Activated T-helper 17 cell treated with anti-CD3 and anti-CD28 coated beads, Interleukin-2, amount 50 U/mL, for 72 hours (primary cell): Measurements from ENCODE around the gene CCT5. TPM values are rescaled to one million over a fixed set of nuclear protein-coding genes. Genes with fewer than 3 reads are reported as not detected.

Experiments
- ATAC-seq: fragments of 150-1000 bp; cut with Tn5 transposase; replicated peaks from 2 replicates; pipeline ENCODE4 v1.10.0; 2021; ENCODE audit warnings: mild to moderate bottlenecking, moderate library complexity
- H3K27ac Mint-ChIP-seq: one replicate; pipeline ENCODE4 v1.8.0; 2022; ENCODE audit warnings: mixed read lengths
- H3K27me3 Mint-ChIP-seq: one replicate; pipeline ENCODE4 v1.8.0; 2022; ENCODE audit warnings: mixed read lengths
- H3K36me3 Mint-ChIP-seq: one replicate; pipeline ENCODE4 v1.8.0; 2022; ENCODE audit warnings: low read depth, mild to moderate bottlenecking, mixed read lengths
- H3K4me1 Mint-ChIP-seq: one replicate; pipeline ENCODE4 v1.8.0; 2022; ENCODE audit warnings: mixed read lengths
- H3K4me3 Mint-ChIP-seq: one replicate; pipeline ENCODE4 v1.8.0; 2022; ENCODE audit warnings: mild to moderate bottlenecking, mixed read lengths
- H3K9me3 Mint-ChIP-seq: one replicate; pipeline ENCODE4 v1.8.0; 2022; ENCODE audit warnings: mixed read lengths
- total RNA-seq, 2 donors: library from RNA; stranded (reverse); gene quantifications; one replicate each; pipeline ENCODE4 v1.2.3, GENCODE V29; 2022

The CCT5 gene
- total RNA-seq, 2 donors from 2014 or later, result 188 to 476 TPM

DNA sequence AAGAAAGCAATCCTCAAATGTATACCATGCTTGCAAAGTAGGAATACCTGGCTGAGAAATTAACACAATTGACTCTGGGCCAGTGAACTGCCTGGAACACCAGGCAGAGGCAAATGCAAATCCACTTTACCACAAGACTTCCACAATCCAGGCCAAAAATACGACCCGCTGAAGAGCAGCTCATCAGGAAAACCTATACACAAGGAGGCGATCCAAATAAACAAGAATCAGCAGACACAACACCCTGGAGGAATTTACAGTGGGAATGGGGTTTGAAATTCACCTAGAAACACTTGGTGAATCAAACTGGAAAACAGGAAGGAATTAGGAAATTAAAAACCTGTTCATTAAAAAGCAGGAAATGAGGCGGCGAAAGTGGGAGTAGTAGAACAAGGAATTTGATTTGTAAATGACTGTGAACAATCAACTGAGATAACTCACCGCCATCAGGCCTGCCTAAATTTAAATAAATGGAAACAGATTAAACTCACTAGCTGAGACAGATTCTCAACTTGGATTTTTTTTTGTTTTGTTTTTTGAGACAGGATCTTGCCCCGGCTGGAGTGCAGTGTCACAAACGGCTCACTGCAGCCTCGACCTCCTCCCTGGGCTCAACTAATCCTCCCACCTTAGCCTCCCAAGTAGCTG, 41.7 kb downstream of the CCT5 start:
- Mint-ChIP-seq H3K4me3 (no peak overlapping the region), H3K36me3 (no peaks in the 10 kb centered on the region)
- no peak for ATAC-seq

DNA sequence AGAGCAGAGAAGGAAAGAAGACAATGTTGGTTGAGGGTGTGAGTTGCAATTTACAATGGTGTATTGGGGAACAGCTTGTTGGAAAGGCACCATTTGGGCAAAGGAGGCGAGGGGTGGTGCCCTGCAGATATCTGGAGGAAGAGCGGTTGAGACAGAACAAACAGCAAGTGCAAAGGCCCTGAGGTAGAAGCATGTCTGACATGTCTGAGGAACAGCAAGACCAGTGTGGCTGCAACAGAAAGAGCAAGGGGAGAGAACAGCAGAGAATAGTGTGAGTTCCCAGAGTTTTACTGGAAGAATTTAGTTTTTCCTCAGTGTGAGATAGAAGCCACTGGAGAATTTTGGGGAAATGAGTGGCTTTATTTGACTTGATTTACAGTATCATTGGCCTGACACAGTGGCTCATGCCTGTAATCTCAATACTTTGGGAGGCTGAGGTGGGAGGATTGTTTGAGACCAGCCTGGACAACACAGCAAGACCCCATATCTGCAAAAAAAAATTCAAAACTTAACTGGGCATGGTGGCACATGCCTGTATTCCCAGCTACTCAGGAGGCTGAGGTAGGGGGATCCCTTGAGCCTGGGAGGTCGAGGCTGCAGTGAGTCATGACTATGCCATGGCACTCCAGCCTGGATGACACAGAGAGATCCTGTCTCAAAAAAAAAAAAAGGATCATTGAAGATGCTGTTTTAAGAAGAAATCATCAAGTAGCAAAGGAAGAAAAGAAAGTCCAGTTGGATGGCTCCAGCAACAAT, 44.0 kb downstream of the CCT5 start:
- Mint-ChIP-seq H3K27ac (no peak overlapping the region), H3K36me3 (no peaks in the 10 kb centered on the region), H3K4me1 (no peaks in the 10 kb centered on the region), H3K27me3 (peaks cover 8% of the 10 kb centered on the region), H3K9me3 (no peaks in the 10 kb centered on the region), H3K4me3 (no peak overlapping the region)
- ATAC-seq, result no peak

More for the DNA sequence above, 41.7 kb downstream of the CCT5 start:
- Mint-ChIP-seq H3K27ac (no peak overlapping the region), H3K27me3 (peaks cover 8% of the 10 kb centered on the region), H3K4me1 (no peaks in the 10 kb centered on the region), H3K9me3 (no peaks in the 10 kb centered on the region)

DNA sequence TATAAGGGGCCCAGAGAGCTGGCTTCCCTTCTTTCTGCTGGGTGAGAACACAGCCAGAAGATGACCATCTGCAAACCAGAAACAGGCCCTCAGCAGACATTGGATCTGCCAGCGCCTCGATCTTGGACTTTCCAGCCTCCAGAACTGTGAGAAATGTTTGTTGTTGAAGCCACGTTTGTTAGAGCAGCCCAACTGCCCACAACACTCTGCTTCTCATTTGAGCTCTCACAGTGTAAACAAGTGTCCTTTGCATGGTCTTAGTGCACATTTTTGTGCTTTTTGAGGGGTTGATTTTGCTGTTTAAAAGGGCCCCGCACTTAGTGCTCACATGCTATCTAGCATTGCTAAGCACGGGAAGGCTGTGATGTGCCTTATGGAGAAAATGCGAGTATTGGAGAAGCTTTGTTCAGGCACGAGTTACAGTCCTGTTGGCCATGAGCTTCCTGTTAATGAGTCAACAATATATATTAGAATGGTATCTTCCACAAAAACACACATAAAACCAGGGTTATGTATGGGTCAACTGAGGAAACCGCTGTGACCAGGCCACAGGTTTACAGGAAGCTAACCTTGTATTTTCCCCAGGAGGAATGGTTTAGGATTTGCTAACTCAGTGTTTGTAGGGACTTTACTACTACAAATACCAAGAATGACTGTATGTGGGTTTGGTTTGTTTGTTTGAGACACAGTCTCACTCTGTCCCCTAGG, 45.7 kb downstream of the CCT5 start:
- peak; percentile 48 for ATAC-seq
- no peak overlapping the region for H3K27ac Mint-ChIP-seq
- no peaks in the 10 kb centered on the region for H3K36me3 Mint-ChIP-seq
- H3K9me3 Mint-ChIP-seq, result no peaks in the 10 kb centered on the region
- no peak overlapping the region for H3K4me3 Mint-ChIP-seq
- peaks cover 6% of the 10 kb centered on the region for H3K27me3 Mint-ChIP-seq
- no peaks in the 10 kb centered on the region for H3K4me1 Mint-ChIP-seq

DNA sequence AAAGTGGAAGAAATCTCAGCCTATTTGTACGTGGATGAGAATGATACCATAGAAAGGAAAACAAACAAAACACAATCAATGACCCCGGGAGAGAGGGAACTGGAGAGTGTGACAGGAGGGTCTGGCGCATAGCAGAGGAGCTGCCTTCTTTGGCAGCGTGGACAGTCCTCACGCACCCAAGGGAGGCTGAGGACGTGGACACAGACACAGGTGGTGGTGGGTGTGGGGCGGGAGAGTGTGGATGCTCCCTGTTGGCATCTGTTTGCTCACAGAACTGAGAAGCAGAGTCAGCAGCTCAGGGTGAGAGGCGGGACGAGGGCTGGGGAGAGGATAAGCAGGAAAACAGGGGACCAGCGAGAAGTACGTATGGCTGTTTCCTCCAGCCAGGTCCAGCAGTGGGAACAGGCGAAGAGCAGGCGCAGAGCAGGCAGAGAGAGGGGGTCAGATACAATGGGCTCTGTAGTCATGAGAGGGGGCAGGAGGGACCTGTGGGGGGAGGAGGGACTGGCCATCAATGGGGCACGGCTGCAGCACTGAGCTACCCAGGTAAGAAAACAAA, 47.6 kb downstream of the CCT5 start:
- Mint-ChIP-seq H3K4me1 (no peaks in the 10 kb centered on the region), H3K27me3 (peaks cover 3% of the 10 kb centered on the region), H3K9me3 (no peaks in the 10 kb centered on the region), H3K36me3 (no peaks in the 10 kb centered on the region), H3K4me3 (no peak overlapping the region), H3K27ac (no peak overlapping the region)
- ATAC-seq, result no peak

DNA sequence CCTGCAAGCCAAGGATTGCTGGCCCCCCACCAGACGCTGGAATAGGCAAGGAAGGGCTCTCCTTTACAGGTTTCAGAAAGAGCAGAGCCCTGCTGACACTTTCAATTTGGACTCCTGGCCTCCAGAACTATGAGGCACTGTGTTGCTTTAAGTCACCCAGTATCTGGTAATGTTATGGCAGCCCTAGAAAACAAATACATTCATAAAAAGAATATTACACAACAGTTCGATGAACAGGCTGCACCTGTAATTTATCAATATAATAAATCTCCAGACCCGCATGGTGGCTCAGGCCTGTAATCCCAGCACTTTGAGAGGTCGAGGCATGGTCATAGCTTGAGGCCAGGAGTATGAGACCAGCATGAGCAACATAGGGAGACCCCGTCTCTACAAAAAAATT, 50.2 kb downstream of the CCT5 start:
- Mint-ChIP-seq H3K4me3 (no peak overlapping the region), H3K36me3 (no peaks in the 10 kb centered on the region), H3K27me3 (no peaks in the 10 kb centered on the region), H3K27ac (no peak overlapping the region), H3K4me1 (no peaks in the 10 kb centered on the region), H3K9me3 (no peaks in the 10 kb centered on the region)
- ATAC-seq, result no peak

DNA sequence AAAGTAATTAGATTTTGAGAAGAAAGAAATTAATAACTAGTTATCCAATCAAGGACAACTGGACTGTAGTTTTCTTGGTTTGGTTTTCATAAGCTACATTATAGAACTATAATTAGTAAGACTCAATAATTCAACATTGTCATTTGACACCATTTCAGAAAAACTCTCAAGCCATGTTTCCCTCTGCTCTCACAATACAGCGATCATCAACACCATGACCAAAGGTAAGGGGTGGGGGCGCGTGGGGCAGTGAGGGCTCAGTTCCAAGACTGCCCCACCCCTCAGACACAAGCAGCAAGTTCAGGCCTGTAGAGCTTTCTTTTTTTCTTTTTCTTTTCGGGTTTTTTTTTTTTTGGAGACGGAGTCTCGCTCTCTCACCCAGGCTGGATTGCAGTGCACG, 51.2 kb downstream of the CCT5 start:
- Mint-ChIP-seq H3K4me3 (no peak overlapping the region), H3K4me1 (no peaks in the 10 kb centered on the region), H3K27me3 (peaks cover 5% of the 10 kb centered on the region), H3K9me3 (no peaks in the 10 kb centered on the region), H3K27ac (no peak overlapping the region), H3K36me3 (no peaks in the 10 kb centered on the region)
- ATAC-seq, result no peak

DNA sequence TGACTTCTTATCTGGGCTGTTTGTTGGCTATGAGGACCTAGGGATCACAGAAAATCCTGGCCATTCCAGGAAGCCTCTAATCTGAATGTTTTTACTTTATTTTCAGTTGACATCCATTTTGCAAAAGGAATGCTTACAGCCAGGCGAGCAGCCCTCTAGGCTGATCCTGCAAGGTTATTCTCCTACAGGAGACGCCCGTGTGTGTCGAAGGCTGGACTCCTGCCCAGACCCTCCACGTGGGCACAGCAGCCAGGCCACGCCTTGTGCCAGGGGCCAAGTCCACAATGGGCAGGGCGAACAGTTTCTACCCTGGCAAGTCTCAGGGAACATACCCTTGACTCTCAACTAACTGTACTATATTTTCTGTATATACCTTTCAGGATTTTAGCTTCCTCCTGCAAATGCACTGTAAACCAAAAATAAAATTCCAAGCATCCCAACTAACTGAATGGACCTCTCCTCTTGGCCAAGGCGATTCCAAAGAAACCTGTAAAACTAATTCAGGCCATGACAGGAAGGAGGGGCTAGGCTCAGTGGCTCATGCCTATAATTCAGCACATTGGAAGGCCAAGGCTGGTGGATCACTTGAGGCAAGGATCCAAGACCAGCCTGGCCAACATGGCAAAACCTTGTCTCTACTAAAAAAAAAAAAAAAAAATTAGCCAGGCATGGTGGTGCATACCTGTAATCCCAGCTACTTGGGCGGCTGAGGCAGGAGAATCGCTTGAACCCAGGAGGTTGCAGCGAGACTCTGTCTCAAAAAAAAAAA, 51.9 kb downstream of the CCT5 start:
- no peak for ATAC-seq
- Mint-ChIP-seq H3K4me3 (no peak overlapping the region), H3K9me3 (no peaks in the 10 kb centered on the region), H3K27me3 (peaks cover 11% of the 10 kb centered on the region), H3K27ac (no peak overlapping the region), H3K36me3 (no peaks in the 10 kb centered on the region), H3K4me1 (no peaks in the 10 kb centered on the region)

DNA sequence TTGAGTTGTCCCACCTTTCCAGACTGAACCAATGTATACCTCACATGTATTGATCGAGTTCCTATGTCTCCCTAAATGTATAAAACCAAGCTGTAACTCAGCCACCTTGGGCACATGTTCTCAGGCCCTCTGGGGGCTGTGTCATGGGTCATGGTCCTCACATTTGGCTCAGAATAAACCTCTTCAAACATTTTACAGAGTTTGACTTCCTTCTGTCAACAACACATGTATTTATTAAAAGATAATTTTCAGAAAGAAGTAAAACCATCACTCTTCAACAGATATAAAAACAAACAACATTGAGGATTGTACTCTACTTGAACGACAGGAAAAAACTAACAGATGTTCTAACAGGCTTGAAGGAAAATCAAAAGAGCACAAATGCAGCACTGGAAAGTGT, 53.1 kb downstream of the CCT5 start:
- Mint-ChIP-seq H3K27me3 (peaks cover 16% of the 10 kb centered on the region), H3K36me3 (no peaks in the 10 kb centered on the region), H3K9me3 (no peaks in the 10 kb centered on the region), H3K27ac (peak overlapping the region; percentile 13), H3K4me1 (no peaks in the 10 kb centered on the region), H3K4me3 (no peak overlapping the region)
- no peak for ATAC-seq

DNA sequence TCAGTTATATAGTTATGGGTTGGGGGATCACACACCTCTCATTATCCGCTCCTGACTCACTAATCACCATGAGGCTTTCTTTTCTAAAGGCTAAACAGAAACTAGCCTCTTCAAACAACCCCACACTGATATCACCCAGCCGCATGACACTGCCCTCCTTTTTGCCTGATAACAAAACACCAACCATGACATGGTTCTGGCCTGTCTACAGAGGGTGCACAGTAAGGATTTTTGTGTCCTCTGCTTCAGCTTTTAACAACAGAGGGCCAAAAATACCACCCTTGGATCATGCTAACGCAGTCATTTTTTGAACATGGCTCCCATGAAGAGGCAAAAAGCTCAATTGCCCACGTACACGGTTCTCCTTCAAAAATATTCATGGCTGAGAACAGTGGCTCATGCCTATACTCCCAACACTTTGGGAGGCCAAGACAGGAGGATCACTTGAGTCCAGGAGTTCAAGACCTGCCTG, 53.7 kb downstream of the CCT5 start:
- ATAC-seq, result no peak

DNA sequence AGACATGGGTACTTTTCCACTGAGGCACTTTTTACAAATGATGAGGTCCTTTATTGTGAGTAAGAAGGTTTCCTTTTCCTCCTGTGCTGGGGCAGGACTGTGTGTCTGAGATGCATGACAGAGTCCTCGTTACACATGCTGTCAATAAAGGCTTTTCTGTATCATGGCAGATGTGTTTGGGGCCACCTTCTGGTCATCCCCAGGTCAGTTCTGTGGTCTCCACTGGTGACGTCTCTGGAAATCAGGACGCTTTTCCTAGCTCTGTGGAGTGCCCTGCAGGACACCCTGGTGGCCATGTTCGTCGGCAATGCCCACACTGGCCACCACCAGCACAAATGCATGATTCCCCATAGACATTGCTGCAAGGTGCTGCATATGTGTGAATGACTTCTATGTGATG, 54.9 kb downstream of the CCT5 start:
- no peaks in the 10 kb centered on the region for H3K4me1 Mint-ChIP-seq
- no peak for ATAC-seq
- H3K27ac Mint-ChIP-seq, result no peak overlapping the region
- no peaks in the 10 kb centered on the region for H3K9me3 Mint-ChIP-seq
- no peak overlapping the region for H3K4me3 Mint-ChIP-seq
- H3K36me3 Mint-ChIP-seq, result no peaks in the 10 kb centered on the region
- H3K27me3 Mint-ChIP-seq, result peaks cover 20% of the 10 kb centered on the region

More for the DNA sequence above, 53.7 kb downstream of the CCT5 start:
- Mint-ChIP-seq H3K4me1 (no peaks in the 10 kb centered on the region), H3K4me3 (no peak overlapping the region), H3K36me3 (no peaks in the 10 kb centered on the region), H3K27ac (peak overlapping the region; percentile 13), H3K9me3 (no peaks in the 10 kb centered on the region), H3K27me3 (peaks cover 18% of the 10 kb centered on the region)

DNA sequence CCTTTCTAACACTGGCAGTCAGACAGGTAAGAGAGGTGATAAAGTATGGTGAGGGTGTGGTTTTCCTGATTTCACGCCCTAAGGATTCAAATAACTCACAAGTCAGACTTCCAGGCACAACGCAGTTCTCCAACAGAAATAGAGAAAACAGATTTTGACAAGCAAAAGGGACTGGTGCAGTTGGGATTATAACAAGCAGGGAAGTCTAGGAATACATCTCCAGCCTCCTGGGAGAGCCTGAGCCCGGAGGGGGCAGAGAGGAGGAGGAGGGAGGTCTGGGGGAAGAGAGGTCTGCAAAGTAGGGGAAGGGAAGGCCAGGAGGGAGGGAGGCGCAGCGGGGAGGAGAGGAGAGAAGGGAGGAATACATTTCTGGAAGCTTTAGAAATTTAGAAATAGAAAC, 56.0 kb downstream of the CCT5 start:
- no peak for ATAC-seq
- Mint-ChIP-seq H3K4me3 (no peak overlapping the region), H3K4me1 (peaks cover 4% of the 10 kb centered on the region), H3K9me3 (no peaks in the 10 kb centered on the region), H3K27me3 (peaks cover 20% of the 10 kb centered on the region), H3K27ac (no peak overlapping the region), H3K36me3 (no peaks in the 10 kb centered on the region)

DNA sequence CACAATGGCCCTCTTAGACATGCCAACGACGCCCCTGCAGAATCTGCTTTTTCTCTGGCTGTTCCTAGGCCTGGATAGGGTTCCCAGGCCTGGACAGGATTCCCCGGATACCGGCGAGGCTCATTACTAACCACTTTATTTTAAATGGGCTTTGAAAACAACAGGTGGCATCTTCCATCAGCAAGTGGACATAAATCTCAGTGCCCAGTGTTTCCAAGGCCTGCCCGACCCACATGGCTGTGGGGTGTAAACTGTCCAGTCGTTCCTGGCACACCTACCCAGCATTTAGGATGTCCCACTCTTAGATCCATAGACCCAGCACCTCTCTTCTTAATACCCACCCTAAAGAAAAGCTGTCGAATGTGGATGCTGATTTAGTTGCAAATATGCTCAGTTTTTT, 56.7 kb downstream of the CCT5 start:
- H3K27me3 Mint-ChIP-seq, result peaks cover 23% of the 10 kb centered on the region
- H3K4me3 Mint-ChIP-seq, result peak overlapping the region; percentile 84
- no peaks in the 10 kb centered on the region for H3K9me3 Mint-ChIP-seq
- H3K27ac Mint-ChIP-seq, result no peak overlapping the region
- peaks cover 8% of the 10 kb centered on the region for H3K4me1 Mint-ChIP-seq
- no peaks in the 10 kb centered on the region for H3K36me3 Mint-ChIP-seq
- ATAC-seq, result no peak

DNA sequence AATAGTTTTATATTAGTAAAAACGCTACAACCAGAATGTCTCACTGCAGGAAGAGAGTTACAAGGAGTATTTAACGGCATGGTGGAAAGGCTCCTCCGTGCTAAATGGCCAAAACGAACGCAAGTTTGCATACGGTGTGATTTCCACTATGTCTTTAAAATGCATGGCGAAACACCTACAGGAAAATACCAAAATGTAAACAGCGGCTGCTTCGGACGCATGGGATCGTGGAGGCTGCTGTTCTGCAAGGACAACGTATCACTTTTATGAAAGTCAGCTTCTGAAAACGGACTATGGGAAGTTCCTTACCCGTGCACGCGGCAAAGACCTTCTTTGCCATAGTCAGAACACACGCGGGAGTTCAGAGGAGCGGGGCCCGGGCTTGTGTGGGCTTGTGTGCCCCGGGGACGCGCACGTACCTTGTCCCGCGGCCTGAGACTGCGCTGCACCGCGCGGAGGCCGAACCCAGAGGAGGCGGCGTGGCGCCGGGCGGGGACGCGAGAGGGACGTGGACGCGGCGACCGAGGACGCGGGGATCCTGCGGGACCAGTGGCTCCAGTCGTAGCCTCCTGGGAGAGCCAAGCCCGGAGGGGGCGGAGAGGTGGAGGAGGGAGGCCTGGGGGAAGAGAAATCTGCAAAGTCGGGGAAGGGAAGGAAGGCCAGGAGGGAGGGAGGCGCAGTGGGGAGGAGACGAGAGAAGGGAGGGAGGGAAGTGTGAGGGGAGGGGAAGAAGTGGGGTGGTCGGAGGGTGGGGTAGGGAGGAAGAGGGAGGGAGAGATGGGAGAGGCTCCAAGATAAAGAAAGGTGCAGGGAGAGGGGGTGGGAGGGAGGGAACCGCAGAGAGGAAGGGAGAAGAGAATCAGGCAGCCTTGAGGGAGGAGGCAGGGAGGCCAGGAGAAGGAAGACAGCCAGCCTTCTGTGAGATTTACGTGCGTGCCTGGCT, 57.4 kb downstream of the CCT5 start, which contains the start of gene CMBL:
CMBL (minus strand) TSS at position 697 of the 943 bp plus-strand sequence. CDS start 17,140 bp downstream, outside the sequence.
- Mint-ChIP-seq H3K9me3 (no peaks in the 10 kb centered on the region), H3K27ac (peak within 1 kb of the TSS; percentile 55), H3K4me3 (peak within 1 kb of the TSS; percentile 84), H3K36me3 (no peaks in the 10 kb centered on the region), H3K4me1 (peaks cover 10% of the 10 kb centered on the region), H3K27me3 (peaks cover 24% of the 10 kb centered on the region)
- peak; percentile 69 for ATAC-seq
